ENCODE data around the gene RAB8B. TPM values are rescaled to one million over a fixed set of nuclear protein-coding genes. Genes with fewer than 3 reads are reported as not detected.

Gene RAB8B
- total RNA-seq, 1 experiment from 2014 or later, result 18.2 TPM

- BruUV-seq (replicated peaks), result no TSS peak
- H3K27ac Mint-ChIP-seq (ENCODE audit: unreplicated experiment), result no peak overlapping the region
- H3K36me3 ChIP-seq (ENCODE audit: control insufficient read depth, insufficient read depth, low read length), result no peaks in the 10 kb centered on the region
- ChIA-PET CTCF (no interaction called here), POLR2A (no interaction called here)
- no peaks in the 10 kb centered on the region for H3K27me3 Mint-ChIP-seq (ENCODE audit: insufficient read depth, unreplicated experiment)
- no peak overlapping the region for H3K4me3 ChIP-seq (ENCODE audit: low read depth, low read length)
- no peaks in the 10 kb centered on the region for H3K27me3 ChIP-seq (replicated peaks; ENCODE audit: control insufficient read depth, insufficient read depth, low read length)
- no peak for TF ChIP-seq CTCF (IDR thresholded peaks at IDR 0.05; ENCODE audit: insufficient read depth in 1 of 2, low read depth in 1 of 2, low read length in 1 of 2, severe bottlenecking in 1 of 2, unreplicated experiment in 1 of 2)
- H3K9me3 ChIP-seq, result no peaks in the 10 kb centered on the region
- intact Hi-C loops (cut with micrococcal nuclease; ENCODE audit: unreplicated experiment), result no loop called here
- no peaks in the 10 kb centered on the region for H3K9me3 Mint-ChIP-seq (ENCODE audit: unreplicated experiment)
- peaks cover 14% of the 10 kb centered on the region for H3K4me1 ChIP-seq
- H3K36me3 Mint-ChIP-seq (ENCODE audit: insufficient read depth, unreplicated experiment), result no peaks in the 10 kb centered on the region
- peaks cover 14% of the 10 kb centered on the region for H3K4me1 Mint-ChIP-seq (ENCODE audit: low read depth, unreplicated experiment)
- H3K4me3 Mint-ChIP-seq (ENCODE audit: unreplicated experiment), result no peak overlapping the region
- DNase-seq, result no peak
Measured at GRCh38 chr15:63231206-63231605, 41.8 kb downstream of the RAB8B start.

GRCh38 chr15:63231706-63232105 lies 42.3 kb downstream of the RAB8B start:
- Histone ChIP-seq H3K36me3 (ENCODE audit: control insufficient read depth, insufficient read depth, low read length) (no peaks in the 10 kb centered on the region), H3K9me3 (no peaks in the 10 kb centered on the region), H3K4me1 (peaks cover 14% of the 10 kb centered on the region), H3K27me3 (replicated peaks; ENCODE audit: control insufficient read depth, insufficient read depth, low read length) (no peaks in the 10 kb centered on the region), H3K4me3 (ENCODE audit: low read depth, low read length) (no peak overlapping the region)
- Mint-ChIP-seq H3K27ac (ENCODE audit: unreplicated experiment) (no peak overlapping the region), H3K4me3 (ENCODE audit: unreplicated experiment) (no peak overlapping the region), H3K9me3 (ENCODE audit: unreplicated experiment) (no peaks in the 10 kb centered on the region), H3K27me3 (ENCODE audit: insufficient read depth, unreplicated experiment) (no peaks in the 10 kb centered on the region), H3K4me1 (ENCODE audit: low read depth, unreplicated experiment) (peaks cover 14% of the 10 kb centered on the region), H3K36me3 (ENCODE audit: insufficient read depth, unreplicated experiment) (no peaks in the 10 kb centered on the region)
- ChIA-PET CTCF (no interaction called here), POLR2A (no interaction called here)
- intact Hi-C loops (cut with micrococcal nuclease; ENCODE audit: unreplicated experiment), result no loop called here
- BruUV-seq (replicated peaks), result no TSS peak
- TF ChIP-seq CTCF (IDR thresholded peaks at IDR 0.05; ENCODE audit: insufficient read depth in 1 of 2, low read depth in 1 of 2, low read length in 1 of 2, severe bottlenecking in 1 of 2, unreplicated experiment in 1 of 2), result no peak
- no peak for DNase-seq

GRCh38 chr15:63232405-63232804 lies 43.0 kb downstream of the RAB8B start:
- no peaks in the 10 kb centered on the region for H3K9me3 ChIP-seq
- H3K9me3 Mint-ChIP-seq (ENCODE audit: unreplicated experiment), result no peaks in the 10 kb centered on the region
- H3K36me3 Mint-ChIP-seq (ENCODE audit: insufficient read depth, unreplicated experiment), result no peaks in the 10 kb centered on the region
- no peak overlapping the region for H3K4me3 Mint-ChIP-seq (ENCODE audit: unreplicated experiment)
- no TSS peak for BruUV-seq (replicated peaks)
- H3K27me3 ChIP-seq (replicated peaks; ENCODE audit: control insufficient read depth, insufficient read depth, low read length), result no peaks in the 10 kb centered on the region
- DNase-seq, result no peak
- peaks cover 11% of the 10 kb centered on the region for H3K4me1 ChIP-seq
- intact Hi-C loops (cut with micrococcal nuclease; ENCODE audit: unreplicated experiment), result no loop called here
- no peaks in the 10 kb centered on the region for H3K36me3 ChIP-seq (ENCODE audit: control insufficient read depth, insufficient read depth, low read length)
- H3K27me3 Mint-ChIP-seq (ENCODE audit: insufficient read depth, unreplicated experiment), result no peaks in the 10 kb centered on the region
- no peak overlapping the region for H3K4me3 ChIP-seq (ENCODE audit: low read depth, low read length)
- TF ChIP-seq CTCF (IDR thresholded peaks at IDR 0.05; ENCODE audit: insufficient read depth in 1 of 2, low read depth in 1 of 2, low read length in 1 of 2, severe bottlenecking in 1 of 2, unreplicated experiment in 1 of 2), result no peak
- ChIA-PET CTCF (interaction anchor here (0.9 kb wide), 1 partner anchor 32 kb away, joined by 3 read pairs; no protein-coding TSS in a partner anchor), POLR2A (no interaction called here)
- H3K4me1 Mint-ChIP-seq (ENCODE audit: low read depth, unreplicated experiment), result peaks cover 14% of the 10 kb centered on the region
- H3K27ac Mint-ChIP-seq (ENCODE audit: unreplicated experiment), result no peak overlapping the region
